Adipocyte (in vitro differentiated cells): ENCODE data around the gene STAG1.
A peak's percentile ranks its signal among the peaks of the same experiment; 100 is the strongest.
"Not testable (repeated sequence)": the region's sequence is repeated elsewhere in the genome, so short reads cannot be mapped to it uniquely, and the experiment has no call there.

ENCODE experiments used
- DNase-seq: peaks from one replicate; pipeline ENCODE4 v3.0.0-alpha.2; 2015; ENCODE audit warnings: low read depth
- H3K27me3 ChIP-seq: replicated peaks from 2 replicates; pipeline ENCODE4 v1.7.0; 2013; ENCODE audit warnings: mild to moderate bottlenecking, low read length, moderate library complexity; ENCODE audit not compliant: control insufficient read depth, insufficient read depth
- H3K36me3 ChIP-seq: 2 replicates; pipeline ENCODE4 v1.7.0; 2013; ENCODE audit warnings: low read length, mild to moderate bottlenecking, moderate library complexity; ENCODE audit not compliant: control insufficient read depth, insufficient read depth, severe bottlenecking
- H3K4me1 ChIP-seq: 2 replicates; pipeline ENCODE4 v1.7.0; 2013; ENCODE audit warnings: mild to moderate bottlenecking, low read length, moderate library complexity; ENCODE audit not compliant: control insufficient read depth, insufficient read depth
- H3K4me3 ChIP-seq: 2 replicates; pipeline ENCODE4 v1.7.0; 2013; ENCODE audit warnings: mild to moderate bottlenecking, low read length, moderate library complexity
- H3K9ac ChIP-seq: 2 replicates; pipeline ENCODE4 v1.7.0; 2013; ENCODE audit warnings: mild to moderate bottlenecking, low read length, moderate library complexity
- H3K9me3 ChIP-seq: 2 replicates; pipeline ENCODE4 v1.7.0; 2013; ENCODE audit warnings: mild to moderate bottlenecking, low read length, moderate library complexity; ENCODE audit not compliant: control insufficient read depth

STAG1 gene

GRCh38 chr3:136667081-136667480, 85.1 kb downstream of the STAG1 start:
- Histone ChIP-seq H3K9ac (no peak overlapping the region), H3K27me3 (no peaks in the 10 kb centered on the region), H3K4me3 (no peak overlapping the region), H3K9me3 (no peaks in the 10 kb centered on the region), H3K36me3 (no peaks in the 10 kb centered on the region), H3K4me1 (no peaks in the 10 kb centered on the region)
- no peak for DNase-seq

GRCh38 chr3:136666301-136666700, 85.9 kb downstream of the STAG1 start:
- not testable (repeated sequence) for DNase-seq, H3K36me3 ChIP-seq, H3K4me1 ChIP-seq, H3K27me3 ChIP-seq, H3K9me3 ChIP-seq, H3K9ac ChIP-seq, H3K4me3 ChIP-seq

GRCh38 chr3:136664771-136665170, 87.4 kb downstream of the STAG1 start:
- H3K9ac ChIP-seq: no peak overlapping the region
- no peaks in the 10 kb centered on the region for H3K27me3 ChIP-seq
- DNase-seq: peak; percentile 49
- H3K9me3 ChIP-seq: no peaks in the 10 kb centered on the region
- no peaks in the 10 kb centered on the region for H3K36me3 ChIP-seq
- no peaks in the 10 kb centered on the region for H3K4me1 ChIP-seq
- H3K4me3 ChIP-seq: no peak overlapping the region

- Histone ChIP-seq H3K4me3 (no peak overlapping the region), H3K9ac (no peak overlapping the region), H3K9me3 (no peaks in the 10 kb centered on the region), H3K36me3 (no peaks in the 10 kb centered on the region), H3K27me3 (no peaks in the 10 kb centered on the region), H3K4me1 (peaks cover 9% of the 10 kb centered on the region)
- DNase-seq: no peak
Measured at GRCh38 chr3:136661282-136661681, 90.9 kb downstream of the STAG1 start.

- peak; percentile 66 for DNase-seq
- no peaks in the 10 kb centered on the region for H3K36me3 ChIP-seq
- no peak overlapping the region for H3K4me3 ChIP-seq
- H3K9me3 ChIP-seq: peaks cover 9% of the 10 kb centered on the region
- H3K27me3 ChIP-seq: no peaks in the 10 kb centered on the region
- peaks cover 9% of the 10 kb centered on the region for H3K4me1 ChIP-seq
- H3K9ac ChIP-seq: no peak overlapping the region
Measured at GRCh38 chr3:136658946-136659682, 93.1 kb downstream of the STAG1 start.

- Histone ChIP-seq H3K36me3 (no peaks in the 10 kb centered on the region), H3K27me3 (no peaks in the 10 kb centered on the region), H3K4me1 (peaks cover 9% of the 10 kb centered on the region), H3K9ac (no peak overlapping the region), H3K9me3 (peaks cover 18% of the 10 kb centered on the region), H3K4me3 (no peak overlapping the region)
- DNase-seq: no peak
Measured at GRCh38 chr3:136657526-136657925, 94.7 kb downstream of the STAG1 start.

GRCh38 chr3:136653628-136654027, 98.5 kb downstream of the STAG1 start:
- no peak for DNase-seq
- Histone ChIP-seq H3K36me3 (no peaks in the 10 kb centered on the region), H3K4me3 (peak overlapping the region; percentile 17), H3K9me3 (peaks cover 18% of the 10 kb centered on the region), H3K4me1 (peaks cover under 1% of the 10 kb centered on the region), H3K9ac (no peak overlapping the region), H3K27me3 (no peaks in the 10 kb centered on the region)

GRCh38 chr3:136651581-136651980, 100.6 kb downstream of the STAG1 start:
- Histone ChIP-seq H3K36me3 (no peaks in the 10 kb centered on the region), H3K27me3 (no peaks in the 10 kb centered on the region), H3K4me1 (no peaks in the 10 kb centered on the region), H3K9ac (no peak overlapping the region), H3K4me3 (no peak overlapping the region), H3K9me3 (peaks cover 18% of the 10 kb centered on the region)
- DNase-seq: no peak

GRCh38 chr3:136650461-136650860, 101.7 kb downstream of the STAG1 start:
- Histone ChIP-seq H3K9ac (no peak overlapping the region), H3K36me3 (no peaks in the 10 kb centered on the region), H3K4me1 (no peaks in the 10 kb centered on the region), H3K9me3 (peaks cover 18% of the 10 kb centered on the region), H3K4me3 (no peak overlapping the region), H3K27me3 (no peaks in the 10 kb centered on the region)
- DNase-seq: no peak

GRCh38 chr3:136645915-136646314, 106.3 kb downstream of the STAG1 start:
- no peak for DNase-seq
- Histone ChIP-seq H3K4me3 (no peak overlapping the region), H3K9me3 (no peaks in the 10 kb centered on the region), H3K4me1 (no peaks in the 10 kb centered on the region), H3K9ac (no peak overlapping the region), H3K36me3 (no peaks in the 10 kb centered on the region), H3K27me3 (no peaks in the 10 kb centered on the region)

GRCh38 chr3:136644212-136644611, 108.0 kb downstream of the STAG1 start:
- no peak overlapping the region for H3K4me3 ChIP-seq
- no peaks in the 10 kb centered on the region for H3K27me3 ChIP-seq
- H3K9ac ChIP-seq: no peak overlapping the region
- no peaks in the 10 kb centered on the region for H3K4me1 ChIP-seq
- H3K9me3 ChIP-seq: no peaks in the 10 kb centered on the region
- no peak for DNase-seq
- H3K36me3 ChIP-seq: no peaks in the 10 kb centered on the region

GRCh38 chr3:136643380-136643779, 108.8 kb downstream of the STAG1 start:
- not testable (repeated sequence) for H3K9me3 ChIP-seq, H3K36me3 ChIP-seq, H3K4me1 ChIP-seq, H3K4me3 ChIP-seq, H3K9ac ChIP-seq, H3K27me3 ChIP-seq, DNase-seq
